Mesendoderm (in vitro differentiated cells): ENCODE results near the gene MBNL3.

Experiments used
- DNase-seq: peaks from one replicate; pipeline ENCODE4 v3.0.0; 2013
- H2AK5ac ChIP-seq: 2 replicates; pipeline ENCODE4 v1.6.1; 2013; ENCODE audit warnings: low read length, inconsistent platforms
- H2BK120ac ChIP-seq: 2 replicates; pipeline ENCODE4 v1.6.1; 2013; ENCODE audit warnings: low read depth, mild to moderate bottlenecking, low read length, moderate library complexity, mixed read lengths
- H2BK15ac ChIP-seq: replicated peaks from 2 replicates; pipeline ENCODE4 v1.6.1; 2013; ENCODE audit warnings: low read depth, mild to moderate bottlenecking, moderate library complexity
- H2BK5ac ChIP-seq: 2 replicates; pipeline ENCODE4 v1.6.1; 2013; ENCODE audit warnings: low read length, inconsistent platforms
- H3K18ac ChIP-seq: 2 replicates; pipeline ENCODE4 v1.6.1; 2013; ENCODE audit warnings: mild to moderate bottlenecking, low read length, mixed read lengths
- H3K23ac ChIP-seq: one replicate; pipeline ENCODE4 v1.6.1; 2013; ENCODE audit warnings: low read length
- H3K27ac ChIP-seq: 2 replicates; pipeline ENCODE4 v1.5.1; 2013; ENCODE audit warnings: low read depth, mild to moderate bottlenecking, inconsistent platforms, low read length, moderate library complexity
- H3K27me3 ChIP-seq: 2 replicates; pipeline ENCODE4 v1.6.1; 2013; ENCODE audit warnings: low read length, control low read depth, mild to moderate bottlenecking, inconsistent platforms; ENCODE audit not compliant: insufficient read depth, poor library complexity
- H3K36me3 ChIP-seq: 2 replicates; pipeline ENCODE4 v1.6.1; 2013; ENCODE audit warnings: low read length, inconsistent platforms; ENCODE audit not compliant: control insufficient read depth, insufficient read depth
- H3K4ac ChIP-seq: one replicate; pipeline ENCODE4 v1.6.1; 2013; ENCODE audit warnings: low read depth, mild to moderate bottlenecking, low read length, moderate library complexity
- H3K4me1 ChIP-seq: 2 replicates; pipeline ENCODE4 v1.6.1; 2013; ENCODE audit warnings: low read depth, low read length, inconsistent platforms; ENCODE audit not compliant: control insufficient read depth
- H3K4me2 ChIP-seq: 2 replicates; pipeline ENCODE4 v1.6.1; 2013; ENCODE audit warnings: low read length
- H3K4me3 ChIP-seq: 2 replicates; pipeline ENCODE4 v1.5.1; 2013; ENCODE audit warnings: mild to moderate bottlenecking, low read length
- H3K56ac ChIP-seq: one replicate; pipeline ENCODE4 v1.6.1; 2013; ENCODE audit warnings: low read length
- H3K79me1 ChIP-seq: 2 replicates; pipeline ENCODE4 v1.6.1; 2013; ENCODE audit warnings: low read length, inconsistent platforms
- H3K79me2 ChIP-seq: 2 replicates; pipeline ENCODE4 v1.6.1; 2013; ENCODE audit warnings: mild to moderate bottlenecking, low read length; ENCODE audit not compliant: control insufficient read depth, insufficient read depth
- H3K9ac ChIP-seq: 2 replicates; pipeline ENCODE4 v1.6.1; 2013; ENCODE audit warnings: low read length, inconsistent platforms
- H4K5ac ChIP-seq: one replicate; pipeline ENCODE4 v1.6.1; 2013; ENCODE audit warnings: low read length
- H4K8ac ChIP-seq: one replicate; pipeline ENCODE4 v1.6.1; 2013; ENCODE audit warnings: low read depth, mild to moderate bottlenecking, control low read depth, low read length, moderate library complexity
- WGBS: extraction: QIAGEN DNeasy Blood & Tissue Kit; methylation state at CpG from one replicate; pipeline ENCODE4 v1.1.7; 2013; ENCODE audit warnings: low lambda C conversion rate, missing lambda C conversion rate; ENCODE audit not compliant: insufficient coverage; ENCODE audit errors: extremely low coverage; 5-methylcytosine and 5-hydroxymethylcytosine counted together

Gene MBNL3

DNA sequence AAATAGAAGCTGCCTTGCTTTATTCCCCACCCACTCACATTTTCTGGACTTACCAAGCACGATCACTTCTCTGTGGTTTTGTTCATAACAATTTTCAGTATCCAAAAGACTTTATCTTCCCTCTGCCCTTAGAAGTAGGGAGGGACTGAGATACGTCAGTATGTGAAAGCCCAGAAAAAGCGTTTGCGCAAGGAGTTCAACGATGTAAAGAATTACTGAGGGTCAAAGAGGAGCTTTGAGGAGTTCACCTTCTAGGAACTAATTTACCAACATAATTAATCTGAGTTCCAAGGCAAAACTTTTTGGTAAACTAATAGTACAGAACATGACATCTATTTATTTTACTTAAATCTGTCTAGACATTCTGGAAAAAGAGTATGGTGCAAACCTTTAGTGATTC, 84.6 kb downstream of the MBNL3 start:
- Histone ChIP-seq H4K8ac (no peak overlapping the region), H2BK120ac (no peak overlapping the region), H3K23ac (no peak overlapping the region), H3K4me3 (no peak overlapping the region), H3K4ac (no peak overlapping the region), H3K36me3 (no peaks in the 10 kb centered on the region), H3K79me2 (no peaks in the 10 kb centered on the region), H3K27me3 (no peaks in the 10 kb centered on the region), H4K5ac (no peak overlapping the region), H2BK15ac (no peak overlapping the region), H2BK5ac (no peak overlapping the region), H3K79me1 (no peaks in the 10 kb centered on the region), H3K56ac (no peak overlapping the region), H3K27ac (no peak overlapping the region), H3K4me1 (no peaks in the 10 kb centered on the region), H3K18ac (no peak overlapping the region), H3K4me2 (no peak overlapping the region), H2AK5ac (no peak overlapping the region), H3K9ac (no peak overlapping the region)
- DNase-seq = no peak
- no CpG with 5 or more reads among the region's 5 CpGs for WGBS

DNA sequence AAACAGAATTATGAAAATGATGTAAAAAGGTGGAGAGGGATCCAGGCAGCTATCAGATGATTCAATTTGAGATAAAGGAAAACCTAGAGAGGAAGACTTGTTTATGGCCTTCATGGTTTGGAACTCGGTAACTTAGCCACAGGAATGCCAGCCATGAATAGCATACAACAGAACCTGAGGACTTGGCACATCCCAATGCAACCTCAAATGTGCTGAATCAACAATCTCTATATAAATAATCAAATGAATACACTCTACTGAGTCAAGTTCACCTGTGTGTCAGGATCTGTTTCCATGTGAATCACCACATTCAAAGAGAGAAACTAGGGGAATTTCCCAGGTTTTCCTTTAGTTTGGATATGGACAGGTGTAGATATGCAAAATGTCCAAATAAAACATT, 86.9 kb downstream of the MBNL3 start:
- H4K5ac ChIP-seq = no peak overlapping the region

GRCh38 chrX:132400706-132401105, 88.1 kb downstream of the MBNL3 start:
- Histone ChIP-seq H3K4me1 (no peaks in the 10 kb centered on the region), H4K8ac (no peak overlapping the region), H3K4ac (no peak overlapping the region), H3K36me3 (no peaks in the 10 kb centered on the region), H3K56ac (no peak overlapping the region), H3K18ac (no peak overlapping the region), H2BK5ac (no peak overlapping the region), H3K79me2 (no peaks in the 10 kb centered on the region), H3K4me2 (no peak overlapping the region), H3K9ac (no peak overlapping the region), H3K79me1 (no peaks in the 10 kb centered on the region), H3K27ac (no peak overlapping the region), H2BK15ac (no peak overlapping the region), H4K5ac (no peak overlapping the region), H3K27me3 (no peaks in the 10 kb centered on the region), H3K23ac (no peak overlapping the region), H2BK120ac (no peak overlapping the region), H2AK5ac (no peak overlapping the region), H3K4me3 (no peak overlapping the region)
- no CpG with 5 or more reads among the region's 1 CpG for WGBS
- DNase-seq = no peak

More for the DNA sequence above, 86.9 kb downstream of the MBNL3 start:
- Histone ChIP-seq H3K79me2 (no peaks in the 10 kb centered on the region), H3K23ac (no peak overlapping the region), H2BK15ac (no peak overlapping the region), H3K56ac (no peak overlapping the region), H3K18ac (no peak overlapping the region), H3K27me3 (no peaks in the 10 kb centered on the region), H2AK5ac (no peak overlapping the region), H4K8ac (no peak overlapping the region), H3K36me3 (no peaks in the 10 kb centered on the region), H3K4me2 (no peak overlapping the region), H3K9ac (no peak overlapping the region), H3K4me1 (no peaks in the 10 kb centered on the region), H3K27ac (no peak overlapping the region), H3K79me1 (no peaks in the 10 kb centered on the region), H3K4me3 (no peak overlapping the region), H2BK120ac (no peak overlapping the region), H3K4ac (no peak overlapping the region), H2BK5ac (no peak overlapping the region)
- WGBS = no CpG with 5 or more reads among the region's 1 CpG
- DNase-seq = no peak

- no peak overlapping the region for H3K23ac ChIP-seq
- no peaks in the 10 kb centered on the region for H3K27me3 ChIP-seq
- H3K9ac ChIP-seq = no peak overlapping the region
- no peak overlapping the region for H4K5ac ChIP-seq
- H2BK5ac ChIP-seq = no peak overlapping the region
- H3K4me3 ChIP-seq = no peak overlapping the region
- no peak overlapping the region for H2BK15ac ChIP-seq
- no peak overlapping the region for H2BK120ac ChIP-seq
- H3K79me2 ChIP-seq = no peaks in the 10 kb centered on the region
- H3K4me1 ChIP-seq = no peaks in the 10 kb centered on the region
- H3K4ac ChIP-seq = no peak overlapping the region
- no peak overlapping the region for H3K27ac ChIP-seq
- no peaks in the 10 kb centered on the region for H3K36me3 ChIP-seq
- H3K4me2 ChIP-seq = no peak overlapping the region
- H3K56ac ChIP-seq = no peak overlapping the region
- no peaks in the 10 kb centered on the region for H3K79me1 ChIP-seq
- DNase-seq = no peak
- H3K18ac ChIP-seq = no peak overlapping the region
- H2AK5ac ChIP-seq = no peak overlapping the region
- WGBS = no CpG with 5 or more reads among the region's 2 CpGs
- H4K8ac ChIP-seq = no peak overlapping the region
Measured at GRCh38 chrX:132395645-132396044, 93.2 kb downstream of the MBNL3 start.

DNA sequence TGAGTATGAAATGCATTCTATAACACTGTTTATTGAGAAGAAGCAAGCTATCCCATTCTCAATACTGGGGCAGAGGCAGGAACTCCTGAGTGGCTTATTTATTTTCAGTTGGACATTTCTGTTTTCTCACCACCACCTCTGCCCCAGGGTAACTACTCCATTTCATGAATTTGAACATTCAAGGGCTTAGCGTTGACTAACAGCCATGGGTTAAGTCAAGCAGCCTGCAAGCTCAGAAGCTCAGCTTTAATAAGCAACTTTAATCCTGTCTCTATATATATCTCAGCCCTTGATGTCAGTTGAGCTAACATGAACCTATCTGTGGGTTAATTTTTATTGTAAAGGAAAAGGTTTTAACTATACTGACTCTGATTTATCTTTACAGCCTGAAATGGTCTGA, 93.8 kb downstream of the MBNL3 start:
- Histone ChIP-seq H3K4me1 (no peaks in the 10 kb centered on the region), H3K4me3 (no peak overlapping the region), H3K27me3 (no peaks in the 10 kb centered on the region), H3K4me2 (no peak overlapping the region), H3K4ac (no peak overlapping the region), H3K23ac (no peak overlapping the region), H3K36me3 (no peaks in the 10 kb centered on the region), H3K9ac (no peak overlapping the region), H2BK5ac (no peak overlapping the region), H2BK15ac (no peak overlapping the region), H3K79me2 (no peaks in the 10 kb centered on the region), H3K27ac (no peak overlapping the region), H3K79me1 (no peaks in the 10 kb centered on the region), H4K8ac (no peak overlapping the region), H4K5ac (no peak overlapping the region), H3K18ac (no peak overlapping the region), H3K56ac (no peak overlapping the region), H2AK5ac (no peak overlapping the region), H2BK120ac (no peak overlapping the region)
- no CpG with 5 or more reads among the region's 1 CpG for WGBS
- DNase-seq = no peak

DNA sequence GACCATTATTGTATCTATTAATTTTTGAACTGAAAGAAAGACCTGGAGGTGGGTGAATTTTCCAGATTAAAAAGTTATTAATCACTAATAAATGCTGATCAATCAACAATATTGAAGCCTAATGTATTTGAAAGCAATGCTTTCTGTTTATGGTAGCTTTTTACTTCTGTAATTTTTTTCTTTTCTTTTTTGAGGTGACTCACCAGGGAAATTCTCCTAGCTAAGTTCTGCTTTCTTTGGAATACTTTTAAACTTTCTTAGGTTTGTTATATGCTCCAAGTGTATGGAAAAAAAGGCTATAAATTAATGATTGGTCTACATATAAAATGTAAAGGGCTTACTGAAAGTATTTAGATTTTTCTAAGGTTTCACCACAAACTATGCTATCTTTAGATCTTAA, 94.2 kb downstream of the MBNL3 start:
- no peak overlapping the region for H4K8ac ChIP-seq
- H4K5ac ChIP-seq = no peak overlapping the region
- no peak overlapping the region for H2BK120ac ChIP-seq
- no peak overlapping the region for H3K27ac ChIP-seq
- no peaks in the 10 kb centered on the region for H3K79me2 ChIP-seq
- no peaks in the 10 kb centered on the region for H3K79me1 ChIP-seq
- no peak overlapping the region for H2BK15ac ChIP-seq
- H3K18ac ChIP-seq = no peak overlapping the region
- no peaks in the 10 kb centered on the region for H3K4me1 ChIP-seq
- H2BK5ac ChIP-seq = no peak overlapping the region
- no peak overlapping the region for H3K56ac ChIP-seq
- H3K9ac ChIP-seq = no peak overlapping the region
- H3K23ac ChIP-seq = no peak overlapping the region
- H3K36me3 ChIP-seq = no peaks in the 10 kb centered on the region
- H3K27me3 ChIP-seq = no peaks in the 10 kb centered on the region
- no peak overlapping the region for H3K4me2 ChIP-seq
- no peak for DNase-seq
- H3K4ac ChIP-seq = no peak overlapping the region
- no peak overlapping the region for H3K4me3 ChIP-seq
- H2AK5ac ChIP-seq = no peak overlapping the region
